ENCODE results near the gene ADGRL3.
"Not testable (repeated sequence)": the region's sequence is repeated elsewhere in the genome, so short reads cannot be mapped to it uniquely, and the experiment has no call there.

ADGRL3 gene

DNA sequence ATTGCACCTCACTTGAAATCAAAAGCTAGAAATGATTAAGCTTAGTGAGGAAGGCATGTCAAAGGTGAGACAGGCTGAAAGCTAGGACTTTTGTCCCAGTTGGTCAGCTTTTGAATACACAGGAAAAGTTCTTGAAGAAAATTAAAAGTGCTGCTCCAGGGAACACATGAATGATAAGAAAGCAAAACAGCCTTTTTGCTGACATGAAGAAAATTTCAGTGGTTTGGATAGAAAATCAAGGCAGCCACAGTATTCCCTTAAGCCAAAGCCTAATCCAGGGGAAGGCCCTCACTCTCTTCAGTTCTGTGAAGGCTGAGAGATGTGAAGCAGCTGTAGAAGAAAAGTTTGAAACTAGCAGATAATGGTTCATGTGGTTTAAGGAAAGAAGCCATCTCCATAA, 150.8 kb downstream of the ADGRL3 start:
- DNase-seq (ENCODE audit: low read depth): no peak

DNA sequence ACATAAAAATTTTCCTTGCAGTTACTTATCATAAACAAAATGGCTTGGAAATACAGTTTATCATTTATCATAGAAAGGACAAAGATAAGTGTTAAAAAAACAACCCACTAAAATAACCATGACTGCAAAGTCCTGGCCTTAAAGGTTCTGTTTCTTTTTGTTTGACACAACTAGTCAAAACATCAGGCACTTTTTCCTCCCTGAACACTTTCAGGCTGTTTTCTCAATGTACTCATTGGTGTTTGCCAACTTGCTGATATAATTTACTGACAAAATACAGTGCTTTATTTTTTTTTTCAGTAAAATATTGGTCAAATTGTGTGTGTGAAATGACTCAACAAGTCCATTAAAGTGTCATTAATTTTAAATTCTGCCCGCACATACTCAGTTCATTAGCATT, 156.6 kb downstream of the ADGRL3 start:
- no peak for DNase-seq (ENCODE audit: low read depth)

DNA sequence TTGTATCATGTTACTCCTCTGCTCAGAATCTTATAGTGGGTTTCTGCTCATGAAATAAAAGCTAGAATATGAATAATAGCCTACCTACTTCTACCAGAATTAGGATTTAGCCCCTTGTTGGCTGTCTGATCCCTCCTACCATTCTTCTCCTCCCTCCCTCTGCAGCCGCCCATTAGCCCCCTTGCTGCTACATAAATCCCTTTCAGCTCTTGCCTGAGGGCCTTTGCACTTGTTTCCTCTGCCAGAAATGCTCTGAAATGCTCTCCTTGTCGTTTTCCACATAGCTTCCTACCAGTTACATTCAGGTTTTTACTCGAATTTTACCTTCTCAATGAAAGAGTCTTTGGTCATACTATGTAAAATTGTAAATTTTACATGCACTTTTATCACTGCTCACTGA, 159.2 kb downstream of the ADGRL3 start:
- no peak for DNase-seq (ENCODE audit: low read depth)

DNA sequence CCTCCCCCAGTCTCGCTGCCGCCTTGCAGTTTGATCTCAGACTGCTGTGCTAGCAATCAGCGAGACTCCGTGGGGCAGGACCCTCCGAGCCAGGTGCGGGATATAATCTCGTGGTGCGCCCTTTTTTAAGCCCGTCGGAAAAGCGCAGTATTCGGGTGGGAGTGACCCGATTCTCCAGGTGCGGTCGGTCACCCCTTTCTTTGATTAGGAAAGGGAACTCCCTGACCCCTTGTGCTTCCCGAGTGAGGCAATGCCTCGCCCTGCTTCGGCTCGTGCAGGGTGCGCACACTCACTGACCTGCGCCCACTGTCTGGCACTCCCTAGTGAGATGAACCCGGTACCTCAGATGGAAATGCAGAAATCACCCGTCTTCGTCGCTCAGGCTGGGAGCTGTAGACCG, 172.7 kb downstream of the ADGRL3 start:
- DNase-seq (ENCODE audit: low read depth): not testable (repeated sequence)

DNA sequence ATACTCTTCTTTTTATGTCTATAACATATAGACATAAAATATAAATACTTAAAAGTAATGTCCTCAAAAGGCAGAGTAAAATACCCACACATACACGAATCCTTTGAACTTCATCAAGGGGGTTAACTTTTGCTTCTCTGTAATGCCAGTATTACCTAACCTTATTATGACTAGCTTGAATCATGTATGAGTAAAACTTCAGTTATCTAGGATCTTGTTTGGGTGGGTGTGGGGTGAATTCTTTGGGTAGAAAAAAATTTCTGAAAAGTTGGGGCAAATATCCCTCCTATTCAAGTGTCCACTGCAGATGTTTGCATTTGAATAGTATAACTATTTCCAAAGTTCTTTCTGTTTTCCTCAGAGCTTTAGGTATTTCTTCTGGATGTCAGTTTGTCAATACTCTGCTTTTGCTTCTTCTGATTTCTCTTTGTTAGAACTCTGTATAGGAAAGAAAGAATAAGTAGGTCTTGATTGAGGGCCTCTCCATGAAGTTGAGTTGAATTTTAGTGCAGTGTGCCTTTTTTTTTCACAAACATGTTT, 173.8 kb downstream of the ADGRL3 start:
- DNase-seq (ENCODE audit: low read depth): peak; percentile 67

DNA sequence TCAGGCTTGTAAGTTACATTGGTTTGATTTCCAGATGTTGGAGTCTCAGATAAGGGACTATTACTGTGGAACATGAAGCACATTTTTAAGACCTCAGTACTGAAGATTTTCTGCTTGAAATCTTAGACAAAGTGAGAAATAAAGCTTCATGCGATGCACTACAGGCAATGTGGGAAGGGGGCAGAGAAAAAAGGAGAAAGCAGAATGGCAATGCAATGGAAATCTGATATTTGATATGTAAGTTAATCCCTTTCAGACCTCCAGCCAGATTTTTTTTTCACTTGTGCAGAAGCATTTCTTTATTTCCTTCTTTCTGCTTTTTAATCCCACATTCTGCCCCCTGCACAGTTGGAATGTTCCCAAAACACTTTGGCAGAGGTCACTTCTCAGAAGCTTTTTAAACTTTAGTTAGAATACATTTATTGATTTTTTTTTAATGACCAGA, 174.3 kb downstream of the ADGRL3 start:
- DNase-seq (ENCODE audit: low read depth): peak; percentile 37

DNA sequence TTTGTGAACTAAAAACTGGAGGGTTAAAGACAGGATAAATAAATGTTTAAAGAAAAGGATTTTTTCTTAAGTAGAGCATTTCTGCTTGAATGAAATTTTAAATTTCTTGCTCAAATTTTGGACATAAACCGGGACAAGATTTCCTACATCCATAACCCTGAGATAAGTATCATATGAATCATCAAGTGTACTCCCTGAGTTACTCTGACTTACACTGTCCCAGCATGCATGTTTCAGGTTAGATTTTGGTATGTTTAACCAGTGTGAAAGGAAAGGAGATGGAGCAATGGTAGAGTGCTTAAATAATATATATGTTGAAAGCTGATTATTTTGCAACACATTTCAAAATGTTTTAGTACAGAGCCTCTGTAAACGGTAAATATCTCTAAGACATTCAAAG, 175.2 kb downstream of the ADGRL3 start:
- peak; percentile 32 for DNase-seq (ENCODE audit: low read depth)

DNA sequence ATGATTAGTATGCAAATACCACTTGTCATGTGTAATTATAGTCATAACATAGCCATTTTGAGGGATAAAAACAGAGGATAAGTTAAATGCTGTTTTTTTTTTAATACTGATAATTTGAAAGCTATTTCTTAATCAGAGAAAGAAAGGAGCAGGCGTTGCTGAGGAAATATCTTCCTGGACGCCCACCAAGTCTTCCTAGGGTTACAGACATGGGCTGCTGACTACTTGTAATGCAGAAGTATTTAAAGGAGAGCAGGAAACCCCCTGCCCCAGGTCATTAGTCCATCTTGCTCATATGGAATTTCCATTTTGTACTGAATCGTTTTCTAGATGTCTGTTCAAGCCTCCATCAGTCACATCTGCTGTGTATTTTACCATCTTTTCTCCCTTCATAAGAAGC, 176.2 kb downstream of the ADGRL3 start:
- DNase-seq (ENCODE audit: low read depth): no peak

DNA sequence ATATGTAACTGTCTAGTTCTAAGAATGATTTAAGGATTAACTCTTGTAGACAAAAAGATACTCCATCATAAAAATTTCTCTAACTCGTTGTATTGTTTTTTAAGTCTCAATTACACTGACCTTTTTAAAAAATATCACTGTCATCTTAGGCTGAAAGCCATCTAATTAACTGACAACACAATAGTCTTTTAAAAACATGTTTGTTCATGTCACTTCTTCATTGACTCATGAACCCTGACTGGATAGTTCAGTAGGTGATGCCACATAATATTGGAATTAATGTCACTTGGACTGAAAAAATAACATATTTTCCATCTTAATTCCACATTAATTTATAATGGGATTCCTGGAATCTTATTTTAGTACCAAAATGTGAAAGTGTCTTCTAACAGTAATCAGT, 179.3 kb downstream of the ADGRL3 start:
- DNase-seq (ENCODE audit: low read depth): no peak

DNA sequence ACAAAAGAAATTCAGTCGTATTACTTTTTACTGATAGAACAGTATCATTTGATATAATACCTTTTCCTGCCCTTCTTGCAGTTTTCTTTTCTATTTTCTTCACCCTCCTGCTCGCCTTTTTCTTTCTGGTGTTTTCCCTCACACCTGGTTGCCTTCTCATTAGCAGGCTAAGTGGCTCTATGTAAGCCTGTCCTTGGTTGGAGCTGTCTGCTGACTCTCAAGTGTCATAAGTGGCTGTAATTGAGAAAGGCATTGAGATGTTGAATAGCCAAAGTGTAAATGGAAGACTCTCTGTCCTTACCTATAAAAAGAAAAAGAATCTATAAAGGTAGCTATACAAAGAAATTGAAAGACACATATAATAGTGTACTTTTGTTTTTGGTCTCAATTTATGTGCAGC, 180.7 kb downstream of the ADGRL3 start:
- DNase-seq (ENCODE audit: low read depth): no peak

DNA sequence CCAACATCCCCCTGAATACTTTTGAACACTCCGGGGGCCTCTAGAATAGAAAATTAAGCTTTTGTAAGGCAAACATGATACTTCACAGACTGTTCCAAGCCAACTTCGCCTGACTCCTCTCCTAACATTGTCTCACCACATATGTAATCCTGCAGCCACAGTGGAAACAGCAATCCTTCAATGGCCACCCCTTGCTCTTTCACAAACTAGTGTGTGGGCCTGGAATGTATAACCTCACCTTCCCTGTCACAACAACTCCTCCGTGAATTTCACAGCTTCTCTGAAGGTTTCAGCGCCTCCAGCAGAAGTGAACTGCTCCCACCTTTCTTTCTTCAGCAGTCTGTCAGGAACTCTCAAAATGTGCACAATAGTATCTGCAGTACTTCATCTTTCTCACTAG, 185.1 kb downstream of the ADGRL3 start:
- DNase-seq (ENCODE audit: low read depth): peak; percentile 31

DNA sequence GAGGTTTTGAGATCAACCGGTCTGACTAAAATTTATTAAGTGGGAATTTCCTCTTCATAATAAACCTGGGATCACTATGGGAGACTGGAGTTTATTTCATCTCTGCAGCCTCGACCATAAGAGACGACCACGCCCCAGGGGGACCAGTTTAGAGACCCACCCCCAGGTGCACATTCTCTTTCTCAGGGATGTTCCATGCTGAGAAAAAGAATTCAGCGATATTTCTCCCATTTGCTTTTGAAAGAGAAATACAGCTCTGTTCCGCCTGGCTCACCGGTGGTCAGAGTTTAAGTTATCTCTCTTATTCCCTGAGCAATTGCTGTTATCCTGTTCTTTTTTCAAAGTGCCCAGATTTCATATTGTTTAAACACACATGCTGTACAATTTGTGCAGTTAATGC, 187.2 kb downstream of the ADGRL3 start:
- DNase-seq (ENCODE audit: low read depth): not testable (repeated sequence)

DNA sequence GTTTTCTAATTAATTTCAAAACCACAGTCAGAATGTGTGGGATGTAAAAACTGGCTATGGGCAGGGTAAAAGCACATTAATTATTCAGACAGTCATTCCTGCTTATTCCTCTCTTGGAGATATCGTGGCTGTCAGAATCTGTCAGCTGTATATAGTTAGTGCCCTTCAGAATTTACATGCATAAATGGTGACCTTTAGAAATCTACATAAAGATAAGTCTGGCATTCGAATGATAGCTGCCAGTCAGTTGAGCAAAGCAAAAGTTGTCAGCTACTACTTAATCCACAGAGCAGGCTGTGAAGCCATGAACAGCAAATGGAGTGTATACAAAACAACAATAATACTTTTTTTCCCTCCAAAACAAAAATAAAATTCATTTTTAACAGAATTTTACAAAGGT, 189.5 kb downstream of the ADGRL3 start:
- DNase-seq (ENCODE audit: low read depth): peak; percentile 26

DNA sequence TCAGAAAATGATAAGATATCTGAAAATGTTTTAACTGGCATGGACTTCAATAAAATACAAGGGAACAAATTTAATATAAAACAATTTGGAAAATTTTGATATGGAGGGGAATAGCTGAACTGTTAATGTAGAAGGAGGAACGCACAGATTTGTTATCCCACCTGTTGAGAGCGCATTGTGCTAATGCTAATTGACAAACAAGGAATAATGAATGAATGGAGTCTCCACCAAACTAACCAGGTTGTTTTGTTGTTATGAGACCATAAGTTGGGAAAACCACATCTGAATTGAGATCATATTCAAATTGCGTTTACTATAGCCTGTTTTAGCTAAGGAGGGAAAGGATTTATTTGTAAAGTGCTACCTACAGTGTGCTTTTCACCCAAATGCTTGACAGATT, 195.6 kb downstream of the ADGRL3 start:
- DNase-seq (ENCODE audit: low read depth): no peak

DNA sequence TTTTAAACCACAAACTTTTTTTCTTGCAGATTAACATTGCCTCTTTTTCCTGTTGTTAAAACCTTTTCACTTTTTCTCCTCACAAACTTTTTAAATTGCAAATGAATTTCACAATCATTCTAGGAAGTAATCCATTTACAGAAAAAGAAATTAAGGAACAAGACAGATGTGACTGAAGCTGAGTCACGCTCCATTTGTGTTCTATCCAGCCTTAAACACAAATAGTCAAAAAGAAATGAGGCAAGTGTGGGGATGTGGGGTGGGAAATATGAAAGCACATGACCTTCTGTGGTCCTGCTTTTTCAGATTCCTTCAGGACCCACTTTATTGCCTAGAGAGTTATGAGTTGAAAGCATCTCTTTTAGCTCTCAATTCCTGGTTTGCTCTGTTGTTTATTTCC, 197.0 kb downstream of the ADGRL3 start:
- peak; percentile 71 for DNase-seq (ENCODE audit: low read depth)

DNA sequence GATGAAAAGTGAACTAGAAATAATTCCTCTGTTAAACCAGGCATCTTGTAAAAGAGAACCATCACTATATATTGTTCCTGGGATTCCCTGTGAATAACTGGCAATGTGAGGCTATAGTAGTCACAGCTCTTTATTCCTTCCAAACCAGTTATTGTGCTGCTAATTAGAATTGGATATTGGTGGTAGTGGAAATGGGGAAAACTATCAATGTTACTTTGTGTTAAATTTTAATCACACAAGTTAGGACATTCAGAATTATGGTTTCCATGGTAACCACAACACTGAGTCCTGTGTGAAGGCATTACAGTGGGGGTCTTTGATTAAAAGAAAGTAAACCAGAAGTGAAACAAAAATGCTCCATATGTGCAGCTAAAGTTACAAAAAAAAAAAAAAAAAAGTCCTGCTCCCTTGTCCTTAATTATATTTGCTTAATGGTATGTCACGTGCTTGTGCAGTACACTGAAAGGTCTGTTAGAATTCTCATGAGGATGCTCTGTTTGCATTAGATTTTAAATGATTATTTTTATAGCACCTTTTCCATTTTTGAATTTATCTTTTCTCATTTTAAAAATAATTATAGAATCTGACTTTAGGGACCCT, 200.4 kb downstream of the ADGRL3 start:
- no peak for DNase-seq (ENCODE audit: low read depth)

DNA sequence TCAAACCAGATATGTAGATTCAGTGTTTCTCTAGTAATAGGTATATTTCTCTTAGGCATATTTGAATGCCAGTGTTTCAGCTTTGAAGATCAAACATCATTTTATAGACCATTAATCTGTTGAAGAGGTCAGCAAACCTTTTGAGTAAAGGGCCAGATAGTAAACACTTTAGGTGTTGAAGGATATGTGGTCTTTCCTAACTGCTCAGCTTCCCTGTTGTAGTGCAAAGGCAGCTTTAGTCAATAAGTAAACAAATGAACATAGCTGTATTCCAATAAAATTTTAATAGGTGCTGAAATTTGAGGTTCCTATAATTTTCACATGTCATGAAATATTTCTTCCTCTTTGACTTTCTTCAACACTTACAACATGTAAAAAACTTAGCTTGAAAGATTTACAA, 201.6 kb downstream of the ADGRL3 start:
- no peak for DNase-seq (ENCODE audit: low read depth)

DNA sequence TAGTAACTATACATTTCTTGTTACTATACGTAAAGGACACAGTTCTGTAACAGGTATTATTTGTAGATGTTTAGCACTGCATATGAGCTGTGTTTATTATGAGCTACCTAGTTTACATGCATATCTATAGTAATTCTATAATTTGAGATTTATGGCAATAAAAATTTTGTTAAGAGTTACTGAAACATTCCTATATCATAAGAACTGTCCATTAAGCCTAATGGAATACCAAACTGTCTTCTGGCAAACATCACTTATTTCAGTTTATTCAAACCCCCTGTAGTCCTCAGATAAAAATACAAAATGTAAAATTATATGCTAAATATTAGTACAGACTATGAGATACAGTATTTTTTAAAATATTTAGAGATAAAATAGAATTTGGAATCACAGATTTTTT, 205.2 kb downstream of the ADGRL3 start:
- no peak for DNase-seq (ENCODE audit: low read depth)

DNA sequence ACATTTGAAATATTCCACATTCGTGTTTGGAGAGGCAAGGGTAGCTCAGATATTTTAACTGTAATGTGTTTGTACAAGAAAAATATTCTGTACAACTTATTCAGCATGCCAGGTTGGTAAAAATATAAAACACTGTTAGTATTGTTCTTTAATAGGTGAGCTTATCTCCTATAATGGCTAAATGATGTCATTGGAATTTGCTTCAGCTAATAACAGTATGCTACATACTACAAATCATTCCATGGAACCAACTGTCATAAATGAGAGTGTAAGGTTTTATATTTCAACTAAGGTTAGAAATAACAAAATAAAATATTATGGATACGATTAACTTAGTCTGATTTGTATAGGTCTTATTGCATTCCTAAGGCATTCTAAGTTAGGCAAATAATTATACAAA, 206.6 kb downstream of the ADGRL3 start:
- no peak for DNase-seq (ENCODE audit: low read depth)

DNA sequence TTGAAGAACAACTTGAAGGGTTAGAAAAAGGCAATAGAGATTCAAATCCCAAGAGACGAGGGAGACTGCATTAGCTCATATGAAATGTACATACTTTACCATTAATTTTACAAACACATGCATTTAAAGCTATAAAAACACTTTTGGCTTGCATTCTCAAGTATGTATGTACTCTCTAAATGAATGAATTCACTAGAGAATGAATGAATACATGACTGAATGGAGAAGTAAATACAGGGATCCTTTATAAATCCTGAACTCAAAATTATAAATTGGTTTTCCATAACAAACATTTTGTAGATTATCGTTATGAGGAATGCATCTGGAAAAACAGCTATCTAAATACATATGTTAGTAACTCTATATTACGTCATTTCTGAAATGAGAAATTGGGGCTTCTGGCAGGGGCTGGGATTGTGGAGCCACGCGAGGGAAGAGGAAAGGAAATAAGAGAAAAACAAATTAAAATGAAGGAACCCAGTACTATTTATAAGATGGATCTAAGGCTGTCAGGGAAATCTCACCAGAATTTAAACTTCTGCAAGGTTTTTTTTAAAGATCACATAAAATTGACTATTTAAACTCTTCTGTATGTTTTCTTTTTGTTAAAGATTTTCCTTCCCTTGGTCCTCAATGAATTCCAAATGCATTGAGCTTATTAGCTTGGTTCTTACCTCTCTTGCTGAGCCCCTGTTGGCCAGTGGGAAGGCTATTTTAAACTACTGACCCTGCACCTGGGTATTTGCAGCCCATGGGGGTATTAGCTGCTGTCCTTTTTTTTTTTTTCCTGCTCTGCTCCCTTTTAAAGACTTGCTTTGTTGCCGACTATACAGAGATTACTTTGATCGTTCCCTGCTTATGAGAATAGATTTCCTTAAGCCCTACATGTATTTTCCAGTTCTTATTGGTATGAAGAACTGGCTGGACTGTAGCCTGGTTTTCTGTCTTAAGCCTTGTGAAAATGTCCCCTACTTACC, 207.8 kb downstream of the ADGRL3 start:
- no peak for DNase-seq (ENCODE audit: low read depth)

DNA sequence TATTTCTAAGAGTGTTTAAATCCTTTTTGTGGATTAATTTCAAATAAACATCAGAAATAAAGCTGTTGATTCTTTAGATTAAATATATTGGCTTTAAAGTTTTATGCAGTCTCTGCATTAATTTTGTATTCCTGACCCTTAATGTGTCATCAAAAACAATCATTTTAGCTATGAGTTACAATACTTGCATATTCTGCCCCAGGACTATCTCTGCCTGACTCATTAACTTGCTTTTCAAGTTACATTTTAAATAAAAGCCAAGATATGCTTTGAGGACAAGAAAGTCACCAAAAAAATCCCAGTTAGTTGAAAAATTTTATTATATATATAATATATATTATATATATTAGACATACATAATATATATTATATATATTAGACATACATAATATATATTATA, 208.7 kb downstream of the ADGRL3 start:
- DNase-seq (ENCODE audit: low read depth): no peak

DNA sequence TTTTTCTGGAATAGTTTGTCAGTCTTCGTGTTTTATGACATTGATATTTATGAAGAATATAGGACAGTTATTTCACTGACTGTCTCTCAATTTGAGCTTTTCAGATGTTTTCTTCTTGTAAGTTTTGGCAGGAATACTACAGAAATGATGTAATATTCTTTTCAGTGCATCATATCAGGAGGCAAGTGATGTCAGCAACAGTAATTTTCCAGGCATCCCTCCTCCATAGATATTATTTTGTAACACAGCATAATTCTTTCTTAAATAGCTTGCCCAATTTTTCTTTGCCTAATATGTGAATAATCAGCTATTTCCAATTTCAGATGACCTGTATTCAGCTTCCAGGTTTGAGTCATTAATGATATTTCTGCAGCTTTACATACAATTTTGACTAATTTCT, 211.1 kb downstream of the ADGRL3 start:
- peak; percentile 66 for DNase-seq (ENCODE audit: low read depth)

DNA sequence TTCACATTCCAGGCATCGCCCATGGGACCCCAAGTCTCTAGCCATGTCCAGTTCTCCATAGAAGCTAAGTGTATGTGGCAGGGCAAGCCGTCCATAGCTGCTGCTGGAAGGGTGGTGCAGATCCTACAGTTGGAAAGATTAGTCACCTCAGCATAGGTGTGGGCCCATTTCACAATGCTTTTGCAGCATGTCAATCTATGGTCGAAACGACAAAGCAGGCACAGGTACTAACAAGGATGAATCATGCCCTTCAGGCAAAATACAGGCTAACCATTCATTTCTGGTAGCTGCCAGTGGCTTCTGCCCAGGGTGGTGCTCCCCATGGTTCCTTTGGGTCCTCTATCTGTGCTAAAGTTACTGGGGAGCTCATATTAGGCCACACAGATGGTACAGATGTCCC, 225.2 kb downstream of the ADGRL3 start:
- DNase-seq (ENCODE audit: low read depth): no peak

Measured in amniotic epithelial cell (primary cell).